ENCODE data around the gene SLC6A19. TPM values are rescaled to one million over a fixed set of nuclear protein-coding genes. Genes with fewer than 3 reads are reported as not detected.

SLC6A19 gene
- total and polyA plus RNA-seq, 2 donors (not counting 1 experiment from before 2014, with no cell fraction given) = not detected

DNA sequence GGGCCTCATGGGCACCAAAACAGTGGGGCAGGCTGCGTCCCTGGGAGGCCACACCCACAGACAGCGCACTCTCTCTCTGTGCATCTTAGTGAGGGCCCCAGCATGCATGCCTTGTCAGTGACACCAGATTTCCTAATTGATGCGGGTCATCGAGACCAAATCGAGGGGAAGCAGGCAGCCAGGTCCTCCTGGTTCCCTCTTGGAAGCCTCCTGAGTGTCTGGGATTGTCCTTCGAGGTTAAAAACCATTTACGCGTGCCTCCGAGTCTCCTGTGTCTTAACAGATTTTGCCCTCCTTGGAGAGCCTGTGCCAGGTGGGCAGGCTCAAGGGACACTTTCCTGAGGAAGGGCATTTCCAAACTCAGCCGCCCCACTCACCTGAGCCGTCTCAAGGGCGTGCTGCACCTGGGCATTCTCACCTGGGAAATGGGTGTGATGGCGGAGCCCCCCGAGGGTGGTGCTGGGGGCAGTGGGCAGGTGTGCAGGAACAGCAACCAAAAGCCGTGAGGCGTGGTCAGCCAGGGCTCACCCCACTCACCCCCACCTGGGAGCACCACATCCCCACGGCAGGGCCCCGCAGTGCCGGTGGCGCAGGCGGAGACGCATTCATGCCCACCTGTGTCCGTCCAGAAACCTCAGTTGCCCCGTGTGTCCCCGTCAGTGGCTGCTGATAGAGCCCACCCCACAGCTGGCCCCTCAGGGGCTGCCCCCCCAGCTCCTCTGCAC lies 2.7 kb downstream of the SLC6A19 start:
- no peak overlapping the region for H3K27ac ChIP-seq (ENCODE audit: low read length in 2 of 2)
- no peak overlapping the region for H3K27ac Mint-ChIP-seq
- H3K27me3 ChIP-seq (replicated peaks in 1 of 4; ENCODE audit: control extremely low read depth in 1 of 4, control insufficient read depth in 3 of 4, insufficient read depth in 4 of 4, low read length in 3 of 4) = peaks cover 0 to 3% (median 0%) of the 10 kb centered on the region in 4 experiments
- ATAC-seq (ENCODE audit: low read depth) (no peak), DNase-seq (no peak)
- H3K79me2 ChIP-seq (ENCODE audit: control insufficient read depth, insufficient read depth, low read length) = no peaks in the 10 kb centered on the region
- H3K27me3 Mint-ChIP-seq = peaks cover 8% of the 10 kb centered on the region
- intact Hi-C loops (cut with micrococcal nuclease) = no loop called here
- no peak overlapping the region for H2AFZ ChIP-seq (ENCODE audit: insufficient read depth, low read depth, low read length, poor library complexity, severe bottlenecking)
- H3K4me3 ChIP-seq (ENCODE audit: control extremely low read depth in 1 of 5, extremely low read depth in 1 of 5, insufficient read depth in 1 of 5, low read depth in 2 of 5, low read length in 4 of 5) = no peak overlapping the region
- H3K9ac ChIP-seq (ENCODE audit: low read length) = no peak overlapping the region
- no peak overlapping the region for H3K4me2 ChIP-seq (replicated peaks; ENCODE audit: low read depth, low read length, poor library complexity, severe bottlenecking)
- TF ChIP-seq, protein P1, sequence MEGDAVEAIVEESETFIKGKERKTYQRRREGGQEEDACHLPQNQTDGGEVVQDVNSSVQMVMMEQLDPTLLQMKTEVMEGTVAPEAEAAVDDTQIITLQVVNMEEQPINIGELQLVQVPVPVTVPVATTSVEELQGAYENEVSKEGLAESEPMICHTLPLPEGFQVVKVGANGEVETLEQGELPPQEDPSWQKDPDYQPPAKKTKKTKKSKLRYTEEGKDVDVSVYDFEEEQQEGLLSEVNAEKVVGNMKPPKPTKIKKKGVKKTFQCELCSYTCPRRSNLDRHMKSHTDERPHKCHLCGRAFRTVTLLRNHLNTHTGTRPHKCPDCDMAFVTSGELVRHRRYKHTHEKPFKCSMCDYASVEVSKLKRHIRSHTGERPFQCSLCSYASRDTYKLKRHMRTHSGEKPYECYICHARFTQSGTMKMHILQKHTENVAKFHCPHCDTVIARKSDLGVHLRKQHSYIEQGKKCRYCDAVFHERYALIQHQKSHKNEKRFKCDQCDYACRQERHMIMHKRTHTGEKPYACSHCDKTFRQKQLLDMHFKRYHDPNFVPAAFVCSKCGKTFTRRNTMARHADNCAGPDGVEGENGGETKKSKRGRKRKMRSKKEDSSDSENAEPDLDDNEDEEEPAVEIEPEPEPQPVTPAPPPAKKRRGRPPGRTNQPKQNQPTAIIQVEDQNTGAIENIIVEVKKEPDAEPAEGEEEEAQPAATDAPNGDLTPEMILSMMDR (IDR thresholded peaks at IDR 0.05) = no peak
- TF ChIP-seq EZH2 (IDR thresholded peaks at IDR 0.05; ENCODE audit: borderline replicate concordance, insufficient read depth, low read depth, low read length, poor library complexity, severe bottlenecking) = no peak
- ChIA-PET CTCF (no interaction called here), POLR2A (no interaction called here)
- H3K9me3 Mint-ChIP-seq (ENCODE audit: insufficient read depth) = no peaks in the 10 kb centered on the region
- no peaks in the 10 kb centered on the region for H3K4me1 Mint-ChIP-seq
- no peaks in the 10 kb centered on the region for H3K9me3 ChIP-seq (ENCODE audit: control extremely low read depth in 1 of 3, control insufficient read depth in 2 of 3, insufficient read depth in 1 of 3, low read length in 2 of 3)
- WGBS (ENCODE audit: insufficient coverage) = 84% methylated on average over 25 of the region's 25 CpGs
- no peaks in the 10 kb centered on the region for H3K4me1 ChIP-seq (ENCODE audit: control insufficient read depth in 2 of 2, insufficient read depth in 2 of 2, low read length in 2 of 2)
- H4K20me1 ChIP-seq (ENCODE audit: control insufficient read depth, insufficient read depth, low read length, poor library complexity, severe bottlenecking) = no peaks in the 10 kb centered on the region
- no peaks in the 10 kb centered on the region for H3K36me3 ChIP-seq (replicated peaks in 1 of 2; ENCODE audit: control extremely low read depth in 1 of 2, control insufficient read depth in 1 of 2, extremely low read depth in 1 of 2, insufficient read depth in 2 of 2, low read length in 1 of 2)
- no peak overlapping the region for H3K4me3 Mint-ChIP-seq

DNA sequence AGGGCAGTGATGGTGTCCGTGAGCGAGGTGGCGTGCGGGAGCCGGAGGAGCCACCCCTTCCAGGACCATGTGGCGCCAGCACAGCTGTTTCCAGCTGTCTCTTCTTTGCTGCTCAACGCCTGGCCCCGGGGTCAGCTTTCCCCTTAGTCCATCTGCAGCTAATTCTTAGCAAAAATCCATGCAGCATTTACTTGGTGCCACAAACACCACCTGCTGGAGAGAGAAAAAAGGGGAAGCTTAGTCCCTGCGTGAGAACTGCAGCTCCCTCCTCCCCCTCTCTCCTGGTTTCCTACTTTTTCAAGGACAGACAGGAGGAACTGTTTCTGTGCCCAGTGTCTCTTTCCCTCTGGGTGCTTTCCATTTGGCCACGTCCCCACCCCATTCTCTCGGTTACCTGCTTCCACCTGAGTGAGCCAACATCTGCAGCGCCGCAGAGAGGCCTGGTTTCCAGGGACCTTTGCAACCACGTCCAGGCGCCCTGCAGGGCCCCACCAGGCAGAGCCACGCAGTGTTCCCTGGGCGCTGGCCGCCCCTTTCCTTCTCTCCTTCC lies 3.4 kb downstream of the SLC6A19 start:
- intact Hi-C loops (cut with micrococcal nuclease) = no loop called here

More for the DNA sequence above, 3.4 kb downstream of the SLC6A19 start:
- Mint-ChIP-seq H3K9me3 (ENCODE audit: insufficient read depth) (no peaks in the 10 kb centered on the region), H3K4me1 (no peaks in the 10 kb centered on the region), H3K4me3 (no peak overlapping the region), H3K27ac (no peak overlapping the region), H3K27me3 (peaks cover 8% of the 10 kb centered on the region)
- Histone ChIP-seq H3K9ac (ENCODE audit: low read length) (no peak overlapping the region), H3K79me2 (ENCODE audit: control insufficient read depth, insufficient read depth, low read length) (no peaks in the 10 kb centered on the region), H3K4me3 (ENCODE audit: control extremely low read depth in 1 of 5, extremely low read depth in 1 of 5, insufficient read depth in 1 of 5, low read depth in 2 of 5, low read length in 4 of 5) (no peak overlapping the region), H3K27ac (ENCODE audit: low read length in 2 of 2) (no peak overlapping the region), H3K27me3 (replicated peaks in 1 of 4; ENCODE audit: control extremely low read depth in 1 of 4, control insufficient read depth in 3 of 4, insufficient read depth in 4 of 4, low read length in 3 of 4) (peaks cover 0 to under 1% (median 0%) of the 10 kb centered on the region in 4 experiments), H3K4me1 (ENCODE audit: control insufficient read depth in 2 of 2, insufficient read depth in 2 of 2, low read length in 2 of 2) (no peaks in the 10 kb centered on the region), H3K36me3 (replicated peaks in 1 of 2; ENCODE audit: control extremely low read depth in 1 of 2, control insufficient read depth in 1 of 2, extremely low read depth in 1 of 2, insufficient read depth in 2 of 2, low read length in 1 of 2) (no peaks in the 10 kb centered on the region), H4K20me1 (ENCODE audit: control insufficient read depth, insufficient read depth, low read length, poor library complexity, severe bottlenecking) (no peaks in the 10 kb centered on the region), H3K4me2 (replicated peaks; ENCODE audit: low read depth, low read length, poor library complexity, severe bottlenecking) (no peak overlapping the region), H2AFZ (ENCODE audit: insufficient read depth, low read depth, low read length, poor library complexity, severe bottlenecking) (no peak overlapping the region), H3K9me3 (ENCODE audit: control extremely low read depth in 1 of 3, control insufficient read depth in 2 of 3, insufficient read depth in 1 of 3, low read length in 2 of 3) (no peaks in the 10 kb centered on the region)
- TF ChIP-seq, protein P1 (IDR thresholded peaks at IDR 0.05) = no peak
- TF ChIP-seq EZH2 (IDR thresholded peaks at IDR 0.05; ENCODE audit: borderline replicate concordance, insufficient read depth, low read depth, low read length, poor library complexity, severe bottlenecking) = no peak
- WGBS (ENCODE audit: insufficient coverage) = 47% methylated on average over 15 of the region's 18 CpGs
- CTCF ChIA-PET = no interaction called here
- POLR2A ChIA-PET = no interaction called here
- ATAC-seq (ENCODE audit: low read depth) = no peak
- no peak for DNase-seq

Data from B cell (primary cell).